ENCODE data around the gene REC114. TPM values are rescaled to one million over a fixed set of nuclear protein-coding genes. Genes with fewer than 3 reads are reported as not detected.

REC114 gene
- total and polyA plus RNA-seq, 2 experiments from 2014 or later = not detected

- Mint-ChIP-seq H3K9me3 (no peaks in the 10 kb centered on the region), H3K4me1 (peaks cover 45% of the 10 kb centered on the region), H3K36me3 (ENCODE audit: low read depth) (no peaks in the 10 kb centered on the region), H3K27ac (no peak overlapping the region), H3K4me3 (no peak overlapping the region), H3K27me3 (ENCODE audit: insufficient read depth, low read depth, poor library complexity) (peaks cover 3% of the 10 kb centered on the region)
- Histone ChIP-seq H3K4me1 (ENCODE audit: insufficient read depth) (peaks cover 80% of the 10 kb centered on the region), H3K27me3 (ENCODE audit: insufficient read depth) (no peaks in the 10 kb centered on the region), H3K36me3 (ENCODE audit: insufficient read depth) (no peaks in the 10 kb centered on the region), H3K4me3 (no peak overlapping the region), H4K20me1 (replicated peaks; ENCODE audit: insufficient read depth) (peaks cover 87% of the 10 kb centered on the region), H2AFZ (no peak overlapping the region), H3K27ac (ENCODE audit: low read depth) (no peak overlapping the region), H3K9me2 (ENCODE audit: insufficient read depth) (no peaks in the 10 kb centered on the region), H3F3A (replicated peaks; ENCODE audit: low read depth) (0 out of 2 replicates have a peak, but pooled peaks cover 2% of the 10 kb centered on the region), H3K4me2 (no peak overlapping the region), H3K79me2 (replicated peaks; ENCODE audit: insufficient read depth) (peaks cover 99% of the 10 kb centered on the region)
- ATAC-seq (no peak), DNase-seq (ENCODE audit: low spot score) (no peak)
- TF ChIP-seq ZNF114 (CRISPR knock-in tag; IDR thresholded peaks at IDR 0.05) (no peak), STAT1 (IDR thresholded peaks at IDR 0.05; ENCODE audit: unreplicated experiment) (no peak), JUNB (IDR thresholded peaks at IDR 0.05; ENCODE audit: unreplicated experiment) (no peak), POLR2AphosphoS5 (IDR thresholded peaks at IDR 0.05; ENCODE audit: low read depth) (no peak), EZH2phosphoT487 (IDR thresholded peaks at IDR 0.05; ENCODE audit: unreplicated experiment) (no peak)
- TF ChIP-seq, protein P1, sequence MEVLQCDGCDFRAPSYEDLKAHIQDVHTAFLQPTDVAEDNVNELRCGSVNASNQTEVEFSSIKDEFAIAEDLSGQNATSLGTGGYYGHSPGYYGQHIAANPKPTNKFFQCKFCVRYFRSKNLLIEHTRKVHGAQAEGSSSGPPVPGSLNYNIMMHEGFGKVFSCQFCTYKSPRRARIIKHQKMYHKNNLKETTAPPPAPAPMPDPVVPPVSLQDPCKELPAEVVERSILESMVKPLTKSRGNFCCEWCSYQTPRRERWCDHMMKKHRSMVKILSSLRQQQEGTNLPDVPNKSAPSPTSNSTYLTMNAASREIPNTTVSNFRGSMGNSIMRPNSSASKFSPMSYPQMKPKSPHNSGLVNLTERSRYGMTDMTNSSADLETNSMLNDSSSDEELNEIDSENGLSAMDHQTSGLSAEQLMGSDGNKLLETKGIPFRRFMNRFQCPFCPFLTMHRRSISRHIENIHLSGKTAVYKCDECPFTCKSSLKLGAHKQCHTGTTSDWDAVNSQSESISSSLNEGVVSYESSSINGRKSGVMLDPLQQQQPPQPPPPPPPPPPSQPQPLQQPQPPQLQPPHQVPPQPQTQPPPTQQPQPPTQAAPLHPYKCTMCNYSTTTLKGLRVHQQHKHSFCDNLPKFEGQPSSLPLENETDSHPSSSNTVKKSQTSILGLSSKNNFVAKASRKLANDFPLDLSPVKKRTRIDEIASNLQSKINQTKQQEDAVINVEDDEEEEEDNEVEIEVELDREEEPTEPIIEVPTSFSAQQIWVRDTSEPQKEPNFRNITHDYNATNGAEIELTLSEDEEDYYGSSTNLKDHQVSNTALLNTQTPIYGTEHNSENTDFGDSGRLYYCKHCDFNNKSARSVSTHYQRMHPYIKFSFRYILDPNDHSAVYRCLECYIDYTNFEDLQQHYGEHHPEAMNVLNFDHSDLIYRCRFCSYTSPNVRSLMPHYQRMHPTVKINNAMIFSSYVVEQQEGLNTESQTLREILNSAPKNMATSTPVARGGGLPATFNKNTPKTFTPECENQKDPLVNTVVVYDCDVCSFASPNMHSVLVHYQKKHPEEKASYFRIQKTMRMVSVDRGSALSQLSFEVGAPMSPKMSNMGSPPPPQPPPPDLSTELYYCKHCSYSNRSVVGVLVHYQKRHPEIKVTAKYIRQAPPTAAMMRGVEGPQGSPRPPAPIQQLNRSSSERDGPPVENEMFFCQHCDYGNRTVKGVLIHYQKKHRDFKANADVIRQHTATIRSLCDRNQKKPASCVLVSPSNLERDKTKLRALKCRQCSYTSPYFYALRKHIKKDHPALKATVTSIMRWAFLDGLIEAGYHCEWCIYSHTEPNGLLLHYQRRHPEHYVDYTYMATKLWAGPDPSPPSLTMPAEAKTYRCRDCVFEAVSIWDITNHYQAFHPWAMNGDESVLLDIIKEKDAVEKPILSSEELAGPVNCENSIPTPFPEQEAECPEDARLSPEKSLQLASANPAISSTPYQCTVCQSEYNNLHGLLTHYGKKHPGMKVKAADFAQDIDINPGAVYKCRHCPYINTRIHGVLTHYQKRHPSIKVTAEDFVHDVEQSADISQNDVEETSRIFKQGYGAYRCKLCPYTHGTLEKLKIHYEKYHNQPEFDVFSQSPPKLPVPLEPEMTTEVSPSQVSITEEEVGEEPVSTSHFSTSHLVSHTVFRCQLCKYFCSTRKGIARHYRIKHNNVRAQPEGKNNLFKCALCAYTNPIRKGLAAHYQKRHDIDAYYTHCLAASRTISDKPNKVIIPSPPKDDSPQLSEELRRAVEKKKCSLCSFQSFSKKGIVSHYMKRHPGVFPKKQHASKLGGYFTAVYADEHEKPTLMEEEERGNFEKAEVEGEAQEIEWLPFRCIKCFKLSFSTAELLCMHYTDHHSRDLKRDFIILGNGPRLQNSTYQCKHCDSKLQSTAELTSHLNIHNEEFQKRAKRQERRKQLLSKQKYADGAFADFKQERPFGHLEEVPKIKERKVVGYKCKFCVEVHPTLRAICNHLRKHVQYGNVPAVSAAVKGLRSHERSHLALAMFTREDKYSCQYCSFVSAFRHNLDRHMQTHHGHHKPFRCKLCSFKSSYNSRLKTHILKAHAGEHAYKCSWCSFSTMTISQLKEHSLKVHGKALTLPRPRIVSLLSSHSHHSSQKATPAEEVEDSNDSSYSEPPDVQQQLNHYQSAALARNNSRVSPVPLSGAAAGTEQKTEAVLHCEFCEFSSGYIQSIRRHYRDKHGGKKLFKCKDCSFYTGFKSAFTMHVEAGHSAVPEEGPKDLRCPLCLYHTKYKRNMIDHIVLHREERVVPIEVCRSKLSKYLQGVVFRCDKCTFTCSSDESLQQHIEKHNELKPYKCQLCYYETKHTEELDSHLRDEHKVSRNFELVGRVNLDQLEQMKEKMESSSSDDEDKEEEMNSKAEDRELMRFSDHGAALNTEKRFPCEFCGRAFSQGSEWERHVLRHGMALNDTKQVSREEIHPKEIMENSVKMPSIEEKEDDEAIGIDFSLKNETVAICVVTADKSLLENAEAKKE (CRISPR knock-in tag; IDR thresholded peaks at IDR 0.05) = no peak
Observed at GRCh38 chr15:73602992-73603391, 160.0 kb downstream of the REC114 start.

DNA sequence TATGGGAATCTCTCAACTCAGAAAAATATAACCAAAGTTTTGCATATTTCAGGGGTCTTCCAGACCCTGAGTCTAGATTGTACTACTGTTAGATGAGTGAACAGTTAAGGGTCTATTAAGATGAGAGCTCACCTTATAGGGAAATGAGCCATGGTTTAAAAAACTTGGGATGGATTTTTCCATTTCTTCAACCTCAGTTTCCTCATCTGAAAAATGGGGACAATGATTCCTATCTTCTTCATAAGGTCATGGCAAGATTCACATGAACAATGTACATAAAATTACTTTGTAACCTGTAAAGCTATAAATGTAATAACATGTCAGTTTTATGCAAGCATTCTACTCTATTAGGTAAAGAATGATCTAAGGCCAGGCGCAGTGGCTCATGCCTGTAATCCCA is 161.5 kb downstream of the REC114 start:
- Histone ChIP-seq H3K36me3 (ENCODE audit: insufficient read depth) (no peaks in the 10 kb centered on the region), H3K4me3 (no peak overlapping the region), H3K27ac (ENCODE audit: low read depth) (no peak overlapping the region), H4K20me1 (replicated peaks; ENCODE audit: insufficient read depth) (peaks cover 80% of the 10 kb centered on the region), H3F3A (replicated peaks; ENCODE audit: low read depth) (0 out of 2 replicates have a peak, but pooled peaks cover 2% of the 10 kb centered on the region), H3K9me2 (ENCODE audit: insufficient read depth) (no peaks in the 10 kb centered on the region), H3K4me2 (no peak overlapping the region), H3K27me3 (ENCODE audit: insufficient read depth) (no peaks in the 10 kb centered on the region), H2AFZ (no peak overlapping the region), H3K4me1 (ENCODE audit: insufficient read depth) (peaks cover 68% of the 10 kb centered on the region), H3K79me2 (replicated peaks; ENCODE audit: insufficient read depth) (peaks cover 99% of the 10 kb centered on the region)
- H3K4me3 Mint-ChIP-seq = no peak overlapping the region
- no peak overlapping the region for H3K27ac Mint-ChIP-seq
- DNase-seq (ENCODE audit: low spot score) = no peak
- H3K4me1 Mint-ChIP-seq = peaks cover 34% of the 10 kb centered on the region
- ATAC-seq = no peak
- peaks cover 3% of the 10 kb centered on the region for H3K27me3 Mint-ChIP-seq (ENCODE audit: insufficient read depth, low read depth, poor library complexity)
- no peaks in the 10 kb centered on the region for H3K9me3 Mint-ChIP-seq
- no peaks in the 10 kb centered on the region for H3K36me3 Mint-ChIP-seq (ENCODE audit: low read depth)
- no peak for TF ChIP-seq CREB1 (CRISPR knock-in tag; IDR thresholded peaks at IDR 0.05; ENCODE audit: low read depth)
- no peak for TF ChIP-seq EZH2phosphoT487 (IDR thresholded peaks at IDR 0.05; ENCODE audit: unreplicated experiment)
- no peak for TF ChIP-seq CTCF (conservative IDR thresholded peaks at IDR 0.05; ENCODE audit: low read depth in 2 of 2)
- TF ChIP-seq NANOG (IDR thresholded peaks at IDR 0.05; ENCODE audit: borderline replicate concordance) = no peak
- no peak for TF ChIP-seq JUNB (IDR thresholded peaks at IDR 0.05; ENCODE audit: unreplicated experiment)
- TF ChIP-seq EZH2 (IDR thresholded peaks at IDR 0.05; ENCODE audit: low read depth, unreplicated experiment) = no peak
- no peak for TF ChIP-seq ZNF331 (CRISPR knock-in tag; IDR thresholded peaks at IDR 0.05; ENCODE audit: low read depth)
